GM23338 (cell line): ENCODE data around the gene IRGC. TPM values are rescaled to one million over a fixed set of nuclear protein-coding genes. Genes with fewer than 3 reads are reported as not detected.

Experiments used
- ATAC-seq: fragments of 200-7000 bp; cut with Tn5 transposase; 3 replicates; pipeline ENCODE4 v1.9.1; 2020
- DNase-seq: peaks from one replicate; pipeline ENCODE4 v3.0.0-alpha.2; 2015; ENCODE audit warnings: low spot score
- H2AFZ ChIP-seq: fragments of 200-600 bp; sonication (generic); 2 replicates; pipeline ENCODE4 v1.8.0; 2016; ENCODE audit warnings: antibody characterized with exemption, mild to moderate bottlenecking, moderate library complexity
- H3F3A ChIP-seq: fragments of 200-600 bp; sonication (generic); replicated peaks from 2 replicates; pipeline ENCODE4 v1.8.0; 2017; ENCODE audit warnings: antibody characterized with exemption, mixed run types, low read depth
- H3K27ac ChIP-seq: fragments of 200-600 bp; sonication (generic); 2 replicates; pipeline ENCODE4 v1.6.1; 2016; ENCODE audit warnings: low read depth
- H3K27me3 ChIP-seq: fragments of 200-600 bp; sonication (generic); 2 replicates; pipeline ENCODE4 v1.8.0; 2016; ENCODE audit warnings: mild to moderate bottlenecking, mixed run types, moderate library complexity; ENCODE audit not compliant: insufficient read depth
- H3K36me3 ChIP-seq: fragments of 200-600 bp; sonication (generic); 2 replicates; pipeline ENCODE4 v1.8.0; 2016; ENCODE audit warnings: mild to moderate bottlenecking; ENCODE audit not compliant: insufficient read depth
- H3K4me1 ChIP-seq: fragments of 200-600 bp; sonication (generic); 2 replicates; pipeline ENCODE4 v1.8.0; 2016; ENCODE audit warnings: mild to moderate bottlenecking, moderate library complexity; ENCODE audit not compliant: insufficient read depth
- H3K4me2 ChIP-seq: fragments of 200-600 bp; sonication (generic); 2 replicates; pipeline ENCODE4 v1.7.1; 2017; ENCODE audit warnings: mixed run types
- H3K4me3 ChIP-seq: fragments of 200-600 bp; sonication (generic); 2 replicates; pipeline ENCODE4 v1.6.1; 2016; ENCODE audit warnings: mixed run types
- H3K79me2 ChIP-seq: fragments of 200-600 bp; sonication (generic); replicated peaks from 2 replicates; pipeline ENCODE4 v1.8.0; 2017; ENCODE audit warnings: mild to moderate bottlenecking; ENCODE audit not compliant: insufficient read depth
- H3K9me2 ChIP-seq: fragments of 200-600 bp; sonication (generic); 2 replicates; pipeline ENCODE4 v1.8.0; 2017; ENCODE audit not compliant: insufficient read depth
- H4K20me1 ChIP-seq: fragments of 200-600 bp; sonication (generic); replicated peaks from 2 replicates; pipeline ENCODE4 v1.8.0; 2017; ENCODE audit warnings: mild to moderate bottlenecking; ENCODE audit not compliant: insufficient read depth
- H3K27ac Mint-ChIP-seq: 2 replicates; pipeline ENCODE4 v1.8.0; 2020; ENCODE audit warnings: inconsistent platforms, mild to moderate bottlenecking, moderate library complexity, mixed read lengths
- H3K27me3 Mint-ChIP-seq: 3 replicates; pipeline ENCODE4 v1.8.0; 2022; ENCODE audit warnings: low read depth, mild to moderate bottlenecking, moderate library complexity, mixed read lengths, inconsistent platforms; ENCODE audit not compliant: insufficient read depth, poor library complexity
- H3K36me3 Mint-ChIP-seq: 3 replicates; pipeline ENCODE4 v1.8.0; 2021; ENCODE audit warnings: low read depth, mild to moderate bottlenecking, inconsistent platforms, moderate library complexity, mixed read lengths
- H3K4me1 Mint-ChIP-seq: 3 replicates; pipeline ENCODE4 v1.8.0; 2020; ENCODE audit warnings: mild to moderate bottlenecking, inconsistent platforms, mixed read lengths
- H3K4me3 Mint-ChIP-seq: 3 replicates; pipeline ENCODE4 v1.8.0; 2021; ENCODE audit warnings: moderate library complexity, mild to moderate bottlenecking, inconsistent platforms, mixed read lengths
- H3K9me3 Mint-ChIP-seq: 3 replicates; pipeline ENCODE4 v1.8.0; 2020; ENCODE audit warnings: moderate library complexity, mild to moderate bottlenecking, inconsistent platforms, mixed read lengths
- CREB1 ChIP-seq: fragments of 250-450 bp; sonication (Bioruptor Pico); IDR thresholded peaks from 2 replicates; pipeline ENCODE4 v1.5.0; 2020; ENCODE audit warnings: low read depth, mild to moderate bottlenecking, moderate library complexity
- EZH2 ChIP-seq: fragments of 200-600 bp; sonication (generic); IDR thresholded peaks from one replicate; pipeline ENCODE4 v1.8.0; 2017; ENCODE audit warnings: antibody characterized with exemption, mild to moderate bottlenecking, low read depth; ENCODE audit not compliant: unreplicated experiment
- EZH2phosphoT487 ChIP-seq: fragments of 200-600 bp; sonication (generic); IDR thresholded peaks from one replicate; pipeline ENCODE4 v1.8.1; 2018; ENCODE audit warnings: antibody characterized with exemption; ENCODE audit not compliant: unreplicated experiment
- JUNB ChIP-seq: IDR thresholded peaks from one replicate; pipeline ENCODE4 v1.6.1; 2016; ENCODE audit warnings: antibody characterized with exemption; ENCODE audit not compliant: unreplicated experiment
- NANOG ChIP-seq: IDR thresholded peaks from 2 replicates; pipeline ENCODE4 v1.6.1; 2016; ENCODE audit warnings: antibody characterized with exemption, borderline replicate concordance
- POLR2AphosphoS5 ChIP-seq: IDR thresholded peaks from 2 replicates; pipeline ENCODE4 v1.6.1; 2016; ENCODE audit warnings: antibody characterized with exemption, low read depth
- STAT1 ChIP-seq: IDR thresholded peaks from one replicate; pipeline ENCODE4 v1.6.1; 2016; ENCODE audit warnings: antibody characterized with exemption; ENCODE audit not compliant: unreplicated experiment
- ZNF114 ChIP-seq: fragments of 250-450 bp; sonication (Bioruptor Pico); IDR thresholded peaks from 2 replicates; pipeline ENCODE4 v1.5.0; 2020; ENCODE audit warnings: mild to moderate bottlenecking, moderate library complexity
- ZNF331 ChIP-seq: fragments of 250-450 bp; sonication (Bioruptor Pico); IDR thresholded peaks from 2 replicates; pipeline ENCODE4 v1.5.0; 2020; ENCODE audit warnings: low read depth, mild to moderate bottlenecking, moderate library complexity
- polyA plus RNA-seq: library from polyadenylated mRNA; unstranded; fragments of >200 nt; fragmentation: Nextera tagmentation; extraction: Ambion mirVana; gene quantifications from 2 replicates; pipeline ENCODE4 v1.2.1, GENCODE V29; 2016
- total RNA-seq: library from RNA; depleted of rRNA; stranded (reverse); fragments of >200 nt; shearing (Covaris generic); gene quantifications from 2 replicates; pipeline ENCODE4 v1.2.3, GENCODE V29; 2014
- TF ChIP-seq, protein P1 (sequence below): IDR thresholded peaks from 2 replicates; pipeline ENCODE4 v1.6.1; 2016; ENCODE audit warnings: antibody characterized with exemption
- TF ChIP-seq, protein P2 (sequence below): fragments of 250-450 bp; sonication (Bioruptor Pico); IDR thresholded peaks from 2 replicates; pipeline ENCODE4 v1.5.0; 2020; ENCODE audit warnings: mild to moderate bottlenecking, moderate library complexity
- TF ChIP-seq, protein P3 (sequence below), 2 experiments: fragments of 200-600 bp in 1 of 2; sonication (generic) in 1 of 2; conservative IDR thresholded peaks; 2 replicates each; pipeline versions ENCODE4 v1.5.1 to v1.6.1; 2016 to 2017; ENCODE audit warnings: antibody characterized with exemption in 2 of 2, low read depth in 2 of 2, mild to moderate bottlenecking in 2 of 2, moderate library complexity in 1 of 2
- TF ChIP-seq, protein P4 (sequence below): IDR thresholded peaks from one replicate; pipeline ENCODE4 v1.6.1; 2018; ENCODE audit warnings: antibody characterized with exemption; ENCODE audit not compliant: unreplicated experiment

IRGC gene
- total and polyA plus RNA-seq, 2 experiments from 2014 or later = not detected

DNA sequence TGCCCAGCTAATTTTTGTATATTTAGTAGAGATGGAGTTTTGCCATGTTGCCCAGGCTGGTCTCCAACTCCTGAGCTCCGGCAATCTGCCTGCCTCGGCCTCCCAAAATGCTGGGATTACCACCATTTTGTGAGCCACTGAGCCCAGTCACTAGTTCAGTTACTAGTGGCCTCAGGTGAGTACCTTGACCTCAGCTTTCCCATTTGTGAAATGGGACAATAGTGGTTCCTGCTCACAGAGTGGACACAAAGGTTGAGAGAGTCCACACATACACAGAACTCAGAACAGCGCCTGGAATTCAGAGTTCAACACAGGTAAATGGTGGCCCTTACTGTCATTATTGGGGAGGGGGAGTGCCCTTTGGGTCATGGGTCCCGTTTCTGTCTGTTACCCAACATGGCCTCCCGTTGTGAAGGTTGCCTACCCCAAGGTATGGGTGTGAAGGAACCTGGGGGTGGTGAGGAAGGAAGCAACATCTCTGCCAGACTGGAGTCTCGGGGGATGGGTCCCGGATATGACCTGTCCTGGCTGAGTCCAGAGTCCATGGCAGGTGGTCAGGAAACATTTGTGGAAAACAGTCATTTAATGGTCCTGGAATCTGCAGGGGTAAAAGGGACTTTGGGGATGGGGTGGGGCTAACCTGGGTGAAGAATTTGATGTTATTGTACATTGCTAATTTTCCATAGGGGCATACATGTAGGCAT lies 11.7 kb upstream of the IRGC start:
- H3K27ac Mint-ChIP-seq = no peak overlapping the region
- Histone ChIP-seq H3F3A (no peaks in the 10 kb centered on the region), H3K4me3 (no peak overlapping the region), H3K9me2 (no peaks in the 10 kb centered on the region), H3K4me1 (no peaks in the 10 kb centered on the region), H3K79me2 (no peaks in the 10 kb centered on the region), H2AFZ (peak overlapping the region; percentile 43; the same call in 1 of the 2 replicates), H3K36me3 (no peaks in the 10 kb centered on the region), H4K20me1 (no peaks in the 10 kb centered on the region; the same call in 1 of the 2 replicates), H3K27me3 (peaks cover 10% of the 10 kb centered on the region), H3K4me2 (no peak overlapping the region), H3K27ac (no peak overlapping the region)
- no peak for TF ChIP-seq NANOG
- TF ChIP-seq POLR2AphosphoS5 = no peak
- TF ChIP-seq ZNF331 (CRISPR knock-in tag) = no peak
- TF ChIP-seq ZNF114 (CRISPR knock-in tag) = no peak
- no peak for TF ChIP-seq CREB1 (CRISPR knock-in tag)
- TF ChIP-seq, protein P1, sequence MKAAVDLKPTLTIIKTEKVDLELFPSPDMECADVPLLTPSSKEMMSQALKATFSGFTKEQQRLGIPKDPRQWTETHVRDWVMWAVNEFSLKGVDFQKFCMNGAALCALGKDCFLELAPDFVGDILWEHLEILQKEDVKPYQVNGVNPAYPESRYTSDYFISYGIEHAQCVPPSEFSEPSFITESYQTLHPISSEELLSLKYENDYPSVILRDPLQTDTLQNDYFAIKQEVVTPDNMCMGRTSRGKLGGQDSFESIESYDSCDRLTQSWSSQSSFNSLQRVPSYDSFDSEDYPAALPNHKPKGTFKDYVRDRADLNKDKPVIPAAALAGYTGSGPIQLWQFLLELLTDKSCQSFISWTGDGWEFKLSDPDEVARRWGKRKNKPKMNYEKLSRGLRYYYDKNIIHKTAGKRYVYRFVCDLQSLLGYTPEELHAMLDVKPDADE = no peak
- no peak for TF ChIP-seq STAT1
- no peak for TF ChIP-seq JUNB
- TF ChIP-seq, protein P2, sequence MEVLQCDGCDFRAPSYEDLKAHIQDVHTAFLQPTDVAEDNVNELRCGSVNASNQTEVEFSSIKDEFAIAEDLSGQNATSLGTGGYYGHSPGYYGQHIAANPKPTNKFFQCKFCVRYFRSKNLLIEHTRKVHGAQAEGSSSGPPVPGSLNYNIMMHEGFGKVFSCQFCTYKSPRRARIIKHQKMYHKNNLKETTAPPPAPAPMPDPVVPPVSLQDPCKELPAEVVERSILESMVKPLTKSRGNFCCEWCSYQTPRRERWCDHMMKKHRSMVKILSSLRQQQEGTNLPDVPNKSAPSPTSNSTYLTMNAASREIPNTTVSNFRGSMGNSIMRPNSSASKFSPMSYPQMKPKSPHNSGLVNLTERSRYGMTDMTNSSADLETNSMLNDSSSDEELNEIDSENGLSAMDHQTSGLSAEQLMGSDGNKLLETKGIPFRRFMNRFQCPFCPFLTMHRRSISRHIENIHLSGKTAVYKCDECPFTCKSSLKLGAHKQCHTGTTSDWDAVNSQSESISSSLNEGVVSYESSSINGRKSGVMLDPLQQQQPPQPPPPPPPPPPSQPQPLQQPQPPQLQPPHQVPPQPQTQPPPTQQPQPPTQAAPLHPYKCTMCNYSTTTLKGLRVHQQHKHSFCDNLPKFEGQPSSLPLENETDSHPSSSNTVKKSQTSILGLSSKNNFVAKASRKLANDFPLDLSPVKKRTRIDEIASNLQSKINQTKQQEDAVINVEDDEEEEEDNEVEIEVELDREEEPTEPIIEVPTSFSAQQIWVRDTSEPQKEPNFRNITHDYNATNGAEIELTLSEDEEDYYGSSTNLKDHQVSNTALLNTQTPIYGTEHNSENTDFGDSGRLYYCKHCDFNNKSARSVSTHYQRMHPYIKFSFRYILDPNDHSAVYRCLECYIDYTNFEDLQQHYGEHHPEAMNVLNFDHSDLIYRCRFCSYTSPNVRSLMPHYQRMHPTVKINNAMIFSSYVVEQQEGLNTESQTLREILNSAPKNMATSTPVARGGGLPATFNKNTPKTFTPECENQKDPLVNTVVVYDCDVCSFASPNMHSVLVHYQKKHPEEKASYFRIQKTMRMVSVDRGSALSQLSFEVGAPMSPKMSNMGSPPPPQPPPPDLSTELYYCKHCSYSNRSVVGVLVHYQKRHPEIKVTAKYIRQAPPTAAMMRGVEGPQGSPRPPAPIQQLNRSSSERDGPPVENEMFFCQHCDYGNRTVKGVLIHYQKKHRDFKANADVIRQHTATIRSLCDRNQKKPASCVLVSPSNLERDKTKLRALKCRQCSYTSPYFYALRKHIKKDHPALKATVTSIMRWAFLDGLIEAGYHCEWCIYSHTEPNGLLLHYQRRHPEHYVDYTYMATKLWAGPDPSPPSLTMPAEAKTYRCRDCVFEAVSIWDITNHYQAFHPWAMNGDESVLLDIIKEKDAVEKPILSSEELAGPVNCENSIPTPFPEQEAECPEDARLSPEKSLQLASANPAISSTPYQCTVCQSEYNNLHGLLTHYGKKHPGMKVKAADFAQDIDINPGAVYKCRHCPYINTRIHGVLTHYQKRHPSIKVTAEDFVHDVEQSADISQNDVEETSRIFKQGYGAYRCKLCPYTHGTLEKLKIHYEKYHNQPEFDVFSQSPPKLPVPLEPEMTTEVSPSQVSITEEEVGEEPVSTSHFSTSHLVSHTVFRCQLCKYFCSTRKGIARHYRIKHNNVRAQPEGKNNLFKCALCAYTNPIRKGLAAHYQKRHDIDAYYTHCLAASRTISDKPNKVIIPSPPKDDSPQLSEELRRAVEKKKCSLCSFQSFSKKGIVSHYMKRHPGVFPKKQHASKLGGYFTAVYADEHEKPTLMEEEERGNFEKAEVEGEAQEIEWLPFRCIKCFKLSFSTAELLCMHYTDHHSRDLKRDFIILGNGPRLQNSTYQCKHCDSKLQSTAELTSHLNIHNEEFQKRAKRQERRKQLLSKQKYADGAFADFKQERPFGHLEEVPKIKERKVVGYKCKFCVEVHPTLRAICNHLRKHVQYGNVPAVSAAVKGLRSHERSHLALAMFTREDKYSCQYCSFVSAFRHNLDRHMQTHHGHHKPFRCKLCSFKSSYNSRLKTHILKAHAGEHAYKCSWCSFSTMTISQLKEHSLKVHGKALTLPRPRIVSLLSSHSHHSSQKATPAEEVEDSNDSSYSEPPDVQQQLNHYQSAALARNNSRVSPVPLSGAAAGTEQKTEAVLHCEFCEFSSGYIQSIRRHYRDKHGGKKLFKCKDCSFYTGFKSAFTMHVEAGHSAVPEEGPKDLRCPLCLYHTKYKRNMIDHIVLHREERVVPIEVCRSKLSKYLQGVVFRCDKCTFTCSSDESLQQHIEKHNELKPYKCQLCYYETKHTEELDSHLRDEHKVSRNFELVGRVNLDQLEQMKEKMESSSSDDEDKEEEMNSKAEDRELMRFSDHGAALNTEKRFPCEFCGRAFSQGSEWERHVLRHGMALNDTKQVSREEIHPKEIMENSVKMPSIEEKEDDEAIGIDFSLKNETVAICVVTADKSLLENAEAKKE = no peak
- TF ChIP-seq, protein P3, sequence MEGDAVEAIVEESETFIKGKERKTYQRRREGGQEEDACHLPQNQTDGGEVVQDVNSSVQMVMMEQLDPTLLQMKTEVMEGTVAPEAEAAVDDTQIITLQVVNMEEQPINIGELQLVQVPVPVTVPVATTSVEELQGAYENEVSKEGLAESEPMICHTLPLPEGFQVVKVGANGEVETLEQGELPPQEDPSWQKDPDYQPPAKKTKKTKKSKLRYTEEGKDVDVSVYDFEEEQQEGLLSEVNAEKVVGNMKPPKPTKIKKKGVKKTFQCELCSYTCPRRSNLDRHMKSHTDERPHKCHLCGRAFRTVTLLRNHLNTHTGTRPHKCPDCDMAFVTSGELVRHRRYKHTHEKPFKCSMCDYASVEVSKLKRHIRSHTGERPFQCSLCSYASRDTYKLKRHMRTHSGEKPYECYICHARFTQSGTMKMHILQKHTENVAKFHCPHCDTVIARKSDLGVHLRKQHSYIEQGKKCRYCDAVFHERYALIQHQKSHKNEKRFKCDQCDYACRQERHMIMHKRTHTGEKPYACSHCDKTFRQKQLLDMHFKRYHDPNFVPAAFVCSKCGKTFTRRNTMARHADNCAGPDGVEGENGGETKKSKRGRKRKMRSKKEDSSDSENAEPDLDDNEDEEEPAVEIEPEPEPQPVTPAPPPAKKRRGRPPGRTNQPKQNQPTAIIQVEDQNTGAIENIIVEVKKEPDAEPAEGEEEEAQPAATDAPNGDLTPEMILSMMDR (conservative IDR thresholded peaks at IDR 0.05; ENCODE audit: low read depth in 2 of 2) = no peak
- no peak for TF ChIP-seq EZH2phosphoT487
- TF ChIP-seq EZH2 = no peak
- TF ChIP-seq, protein P4, sequence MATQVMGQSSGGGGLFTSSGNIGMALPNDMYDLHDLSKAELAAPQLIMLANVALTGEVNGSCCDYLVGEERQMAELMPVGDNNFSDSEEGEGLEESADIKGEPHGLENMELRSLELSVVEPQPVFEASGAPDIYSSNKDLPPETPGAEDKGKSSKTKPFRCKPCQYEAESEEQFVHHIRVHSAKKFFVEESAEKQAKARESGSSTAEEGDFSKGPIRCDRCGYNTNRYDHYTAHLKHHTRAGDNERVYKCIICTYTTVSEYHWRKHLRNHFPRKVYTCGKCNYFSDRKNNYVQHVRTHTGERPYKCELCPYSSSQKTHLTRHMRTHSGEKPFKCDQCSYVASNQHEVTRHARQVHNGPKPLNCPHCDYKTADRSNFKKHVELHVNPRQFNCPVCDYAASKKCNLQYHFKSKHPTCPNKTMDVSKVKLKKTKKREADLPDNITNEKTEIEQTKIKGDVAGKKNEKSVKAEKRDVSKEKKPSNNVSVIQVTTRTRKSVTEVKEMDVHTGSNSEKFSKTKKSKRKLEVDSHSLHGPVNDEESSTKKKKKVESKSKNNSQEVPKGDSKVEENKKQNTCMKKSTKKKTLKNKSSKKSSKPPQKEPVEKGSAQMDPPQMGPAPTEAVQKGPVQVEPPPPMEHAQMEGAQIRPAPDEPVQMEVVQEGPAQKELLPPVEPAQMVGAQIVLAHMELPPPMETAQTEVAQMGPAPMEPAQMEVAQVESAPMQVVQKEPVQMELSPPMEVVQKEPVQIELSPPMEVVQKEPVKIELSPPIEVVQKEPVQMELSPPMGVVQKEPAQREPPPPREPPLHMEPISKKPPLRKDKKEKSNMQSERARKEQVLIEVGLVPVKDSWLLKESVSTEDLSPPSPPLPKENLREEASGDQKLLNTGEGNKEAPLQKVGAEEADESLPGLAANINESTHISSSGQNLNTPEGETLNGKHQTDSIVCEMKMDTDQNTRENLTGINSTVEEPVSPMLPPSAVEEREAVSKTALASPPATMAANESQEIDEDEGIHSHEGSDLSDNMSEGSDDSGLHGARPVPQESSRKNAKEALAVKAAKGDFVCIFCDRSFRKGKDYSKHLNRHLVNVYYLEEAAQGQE = no peak
- H3K4me1 Mint-ChIP-seq = peaks cover 6% of the 10 kb centered on the region; the same call in 2 of the 3 replicates
- H3K27me3 Mint-ChIP-seq = peaks cover 20% of the 10 kb centered on the region
- H3K9me3 Mint-ChIP-seq = peaks cover 10% of the 10 kb centered on the region
- ATAC-seq (no peak), DNase-seq (no peak)
- H3K36me3 Mint-ChIP-seq = peaks cover 2% of the 10 kb centered on the region; the same call in 2 of the 3 replicates
- H3K4me3 Mint-ChIP-seq = no peak overlapping the region
